HG02759 (cell line): ENCODE results near the gene SNX25.
A peak's percentile ranks its signal among the peaks of the same experiment; 100 is the strongest.
"Not testable (repeated sequence)": the region's sequence is repeated elsewhere in the genome, so short reads cannot be mapped to it uniquely, and the experiment has no call there.

ENCODE experiments used
- ATAC-seq: cut with Tn5 transposase; IDR thresholded peaks from one replicate; pipeline ENCODE4 v1.9.1; 2021; ENCODE audit warnings: mild to moderate bottlenecking, moderate library complexity; ENCODE audit not compliant: unreplicated experiment

SNX25 gene

DNA sequence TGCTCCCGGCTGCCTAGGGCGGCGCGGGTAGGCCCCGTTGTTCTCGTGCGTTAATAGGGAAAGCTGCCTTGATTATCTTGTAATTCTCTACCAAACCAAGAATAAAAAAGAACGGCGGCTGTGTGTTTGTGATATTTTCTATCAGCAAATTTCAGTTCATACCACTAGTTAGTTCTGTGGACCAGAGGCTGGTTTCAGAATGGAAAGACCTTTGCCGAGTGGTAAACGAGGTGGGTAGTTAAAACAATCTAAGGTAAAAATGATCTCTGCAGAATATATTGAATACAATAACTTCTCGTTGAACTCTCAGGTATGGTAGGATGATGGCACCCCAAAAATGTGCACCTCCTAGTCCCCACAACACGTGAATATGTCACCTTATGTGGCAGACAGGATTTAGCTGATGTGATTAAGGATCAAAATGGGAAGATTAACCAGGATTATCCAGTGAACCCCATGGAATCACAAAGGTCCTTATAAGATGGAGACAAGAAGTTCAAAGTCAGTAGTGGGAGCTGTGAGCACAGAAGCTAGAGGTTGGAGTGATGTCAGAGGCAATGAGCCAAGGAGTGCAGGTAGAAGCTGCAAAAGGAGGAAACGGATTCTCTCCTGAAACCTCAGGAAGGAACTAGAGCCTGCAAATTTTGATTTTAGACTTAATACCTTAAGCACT lies 5.0 kb upstream of the SNX25 start:
- ATAC-seq = peak; percentile 1

DNA sequence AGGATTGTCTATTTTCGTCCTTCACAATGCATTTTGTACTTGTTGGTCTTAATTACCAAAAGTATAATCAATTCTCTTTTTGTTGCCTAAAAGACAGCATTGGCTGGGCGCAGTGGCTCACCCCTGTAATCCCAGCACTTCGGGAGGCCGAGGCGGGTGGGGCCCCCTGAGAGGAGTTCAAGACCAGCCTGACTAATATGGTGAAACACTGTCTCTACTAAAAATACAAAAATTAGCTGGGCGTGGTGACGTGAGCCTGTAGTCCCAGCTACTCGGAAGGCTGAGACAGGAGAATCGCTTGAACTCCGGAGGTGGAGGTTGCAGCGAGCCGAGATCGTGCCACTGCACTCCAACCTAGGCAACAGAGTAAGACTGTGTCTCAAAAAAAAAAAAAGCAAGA lies 4.3 kb upstream of the SNX25 start:
- not testable (repeated sequence) for ATAC-seq

DNA sequence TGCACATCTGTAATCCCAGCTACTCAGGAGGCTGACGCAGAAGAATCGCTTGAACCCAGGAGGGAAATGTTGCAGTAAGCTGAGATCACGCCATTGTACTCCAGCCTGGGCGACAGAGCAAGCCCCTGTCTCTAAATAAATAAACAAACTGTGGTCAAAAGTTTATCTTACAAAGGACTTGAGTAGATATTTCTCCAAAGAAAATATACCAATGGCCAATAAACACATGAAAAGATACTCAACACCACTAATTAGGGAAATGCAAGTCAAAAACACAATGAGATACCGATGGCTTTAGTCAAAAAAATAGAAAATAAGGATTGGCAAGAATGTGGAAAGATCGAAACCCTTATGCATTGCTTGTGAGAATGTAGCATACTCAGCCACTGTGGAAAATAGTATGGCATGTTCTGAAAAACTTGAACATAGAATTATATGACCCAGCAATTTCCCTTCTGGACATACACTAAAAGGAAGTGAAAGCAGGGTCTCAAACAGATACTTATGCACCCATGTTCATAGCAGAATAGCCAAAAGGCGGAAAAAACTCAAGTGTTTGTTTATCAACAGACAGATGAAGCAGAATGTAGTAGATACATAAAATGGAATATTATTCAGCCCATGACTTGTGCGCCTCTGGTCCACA lies 3.6 kb upstream of the SNX25 start:
- ATAC-seq = no peak

DNA sequence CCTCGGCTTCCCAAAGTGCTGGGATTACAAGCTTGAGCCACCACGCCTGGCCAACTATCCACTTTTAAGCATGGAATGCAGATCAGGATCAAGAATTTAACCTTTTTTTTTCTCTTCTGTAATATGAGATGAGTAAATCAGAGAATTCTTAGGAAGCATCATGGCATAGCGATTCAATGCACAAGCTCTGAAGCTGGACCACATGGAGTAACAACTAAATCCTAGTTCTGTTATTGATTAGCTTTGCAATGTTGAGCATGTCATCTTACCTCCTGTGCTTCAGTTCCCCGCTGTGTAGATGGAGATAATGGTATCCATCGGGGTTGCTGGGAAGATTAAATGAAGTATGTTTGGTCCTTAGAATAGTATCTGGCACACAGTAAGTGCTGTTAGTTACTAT lies 1.9 kb upstream of the SNX25 start:
- ATAC-seq = no peak

DNA sequence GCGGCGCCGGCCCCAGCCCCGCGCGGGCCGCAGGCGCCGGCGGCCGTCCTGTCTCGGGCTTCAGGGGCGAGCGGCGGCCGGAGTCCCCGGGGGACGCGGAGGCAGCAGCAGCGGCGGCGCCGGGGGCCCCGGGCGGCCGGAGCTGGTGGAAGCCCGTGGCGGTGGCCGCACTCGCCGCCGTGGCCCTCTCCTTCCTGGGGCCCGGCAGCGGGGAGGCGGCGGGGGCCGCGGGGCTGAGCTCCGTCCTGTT lies 379 bp downstream of the SNX25 start:
- peak; percentile 22 for ATAC-seq

DNA sequence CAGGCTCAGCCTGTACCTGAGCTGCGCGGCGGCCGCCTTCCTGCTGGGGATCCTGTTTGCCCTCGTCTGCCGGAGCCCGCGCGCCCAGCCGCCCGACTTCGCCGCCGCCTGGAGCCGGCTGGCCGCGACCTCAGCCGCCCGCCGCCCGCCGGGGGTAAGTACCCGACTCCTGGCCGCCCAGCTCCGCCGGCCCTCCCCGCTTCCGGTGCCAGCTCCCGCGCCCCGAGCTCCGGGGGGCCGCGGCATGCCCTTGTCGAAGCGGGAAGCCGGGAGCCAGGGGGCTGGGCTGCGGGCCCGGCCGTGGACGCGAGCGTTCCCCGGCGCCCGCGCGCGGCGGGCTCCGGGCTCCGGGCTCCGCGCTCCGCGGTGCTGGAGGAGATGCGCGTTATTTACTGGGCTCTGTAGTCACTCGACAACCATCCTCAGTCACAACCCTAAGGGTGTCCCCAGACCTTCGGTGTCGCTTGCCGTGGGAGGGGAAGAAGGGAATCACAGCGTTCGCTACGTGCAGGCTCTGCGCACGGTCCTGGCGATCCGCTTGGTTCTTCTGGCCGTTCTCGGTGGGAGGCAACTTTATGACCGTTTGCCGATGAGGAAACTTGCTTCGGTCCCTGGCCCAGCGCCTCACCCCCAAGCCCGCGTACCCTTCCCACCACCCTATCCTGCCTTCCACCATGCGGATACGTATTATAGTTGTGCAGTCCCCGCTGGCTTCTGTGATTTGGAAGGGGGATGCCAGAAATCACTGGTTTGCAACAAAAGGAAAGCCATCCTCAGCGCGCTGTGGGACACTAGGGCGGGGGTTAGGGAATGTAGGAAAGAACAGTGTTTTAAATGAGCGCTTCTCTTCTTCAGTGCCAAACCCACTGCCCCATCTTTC lies 944 bp downstream of the SNX25 start:
- peak; percentile 20 for ATAC-seq

DNA sequence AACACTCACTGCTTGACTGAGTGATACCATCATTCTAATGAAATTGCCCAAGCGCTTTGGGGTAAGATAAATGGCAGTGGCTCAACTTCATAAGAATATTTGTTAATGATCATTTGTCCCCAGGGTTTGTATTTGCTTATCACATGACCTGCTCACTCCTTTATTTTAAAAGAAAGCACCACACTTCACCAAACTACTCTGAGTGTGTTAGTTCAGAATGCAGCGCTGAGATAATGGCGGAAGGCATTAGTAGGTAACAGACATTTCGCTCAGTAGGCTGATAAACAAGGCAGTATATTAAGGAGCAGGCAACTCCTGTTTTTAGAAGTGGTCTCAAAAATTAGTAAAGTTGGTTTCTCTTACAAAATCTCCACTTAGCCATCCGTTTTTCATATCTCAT lies 1.6 kb downstream of the SNX25 start:
- ATAC-seq = no peak

DNA sequence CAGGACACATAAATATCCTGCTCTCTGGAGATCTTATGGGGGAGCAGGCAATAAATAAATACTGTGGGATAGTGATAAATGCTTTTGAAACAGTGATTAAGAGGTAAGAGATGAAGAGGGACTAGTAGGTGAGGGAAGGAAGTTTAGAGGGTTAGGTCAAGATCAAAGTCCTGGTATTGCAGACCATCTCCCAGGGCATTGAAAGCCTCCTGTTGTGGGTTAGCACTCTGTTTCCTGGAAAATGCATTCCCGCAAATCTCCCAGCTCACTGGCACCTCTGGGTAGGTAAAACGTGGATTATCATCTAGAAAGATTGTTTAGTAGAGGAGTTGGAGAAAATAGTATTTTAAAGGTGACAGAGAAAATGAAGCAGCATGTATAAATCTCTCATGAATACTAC lies 2.2 kb downstream of the SNX25 start:
- ATAC-seq = no peak

DNA sequence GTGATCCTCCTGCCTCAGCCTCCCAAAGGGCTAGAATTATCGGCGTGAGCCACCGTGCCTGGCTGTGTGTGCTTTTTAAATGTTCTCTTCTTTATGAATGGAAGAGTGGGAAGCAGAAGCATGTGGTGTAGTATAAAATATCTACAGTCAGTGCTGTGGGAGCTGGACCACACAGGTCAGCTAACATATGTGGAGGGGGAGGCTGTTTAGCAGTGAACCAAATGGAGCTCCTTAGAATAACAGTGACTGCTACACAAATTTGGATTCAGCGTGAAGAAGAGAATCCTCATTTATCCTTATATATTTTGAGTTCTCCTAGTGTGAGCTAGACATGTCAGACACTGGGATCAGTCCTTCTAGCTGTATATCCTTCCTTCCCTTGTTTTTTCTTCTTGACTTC lies 3.2 kb downstream of the SNX25 start:
- no peak for ATAC-seq

DNA sequence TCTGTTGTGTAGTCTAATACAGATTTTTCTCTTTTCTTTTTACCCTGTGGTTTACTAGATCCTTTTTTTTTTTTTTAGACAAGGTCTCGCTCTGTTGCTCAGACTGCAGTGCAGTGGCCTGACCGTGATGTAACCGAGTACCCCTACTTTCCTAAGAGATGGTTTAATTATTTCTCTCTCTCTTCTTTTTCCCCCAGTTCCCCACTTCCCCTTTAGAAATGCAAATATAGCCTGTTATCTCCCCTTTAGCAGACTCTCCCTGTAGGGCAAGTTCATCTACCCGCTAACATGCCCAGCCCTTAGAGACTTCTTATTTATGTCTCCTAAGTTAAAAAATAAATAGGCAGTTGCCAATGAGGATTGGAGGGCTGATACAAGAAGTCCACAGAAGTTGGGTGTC lies 4.5 kb downstream of the SNX25 start:
- ATAC-seq = peak; percentile 34

DNA sequence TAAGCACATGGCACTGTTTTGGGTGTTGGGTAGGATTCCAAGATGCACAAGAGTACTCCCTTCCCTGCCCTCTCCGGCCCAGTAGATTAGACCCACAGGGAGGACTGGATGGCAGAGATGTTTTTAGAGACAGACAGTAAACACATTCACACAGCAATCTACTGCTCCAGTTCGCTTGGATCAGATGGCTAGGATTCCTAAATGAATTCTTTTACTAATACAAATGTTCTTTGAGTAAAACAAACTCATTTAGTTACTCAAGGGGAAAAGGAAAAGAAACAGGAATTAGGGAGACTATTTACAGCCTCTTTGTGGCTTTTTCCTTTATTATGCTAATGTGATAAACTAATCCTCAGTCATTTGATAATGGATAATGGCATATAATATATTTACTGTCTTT lies 5.9 kb downstream of the SNX25 start:
- no peak for ATAC-seq

DNA sequence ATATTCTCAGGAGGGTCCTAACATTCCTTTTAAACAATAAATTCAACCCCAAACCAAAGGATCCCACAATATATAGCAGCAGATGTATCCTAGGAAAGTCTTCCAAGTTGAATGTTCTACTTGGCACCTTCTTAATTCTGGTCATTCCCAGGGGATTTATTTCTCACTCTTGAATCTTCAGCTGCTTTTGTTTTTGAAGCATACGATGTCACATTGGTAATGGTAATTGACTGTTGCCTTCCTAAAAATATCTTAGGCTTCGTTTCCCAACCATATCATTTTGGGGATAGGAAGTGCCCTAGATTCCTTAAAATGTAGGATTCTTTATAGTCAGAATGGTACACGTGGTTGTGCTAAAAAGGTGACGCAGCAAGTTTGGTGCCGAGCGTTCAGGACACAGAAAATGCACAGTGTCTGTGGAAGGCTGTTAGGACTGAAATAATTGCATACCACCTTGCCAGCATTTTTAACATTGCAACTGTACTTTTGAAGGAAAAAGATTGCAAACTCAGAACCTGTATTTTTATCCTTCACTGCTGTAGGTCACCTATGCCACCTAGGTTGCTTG lies 8.1 kb downstream of the SNX25 start:
- ATAC-seq = no peak

DNA sequence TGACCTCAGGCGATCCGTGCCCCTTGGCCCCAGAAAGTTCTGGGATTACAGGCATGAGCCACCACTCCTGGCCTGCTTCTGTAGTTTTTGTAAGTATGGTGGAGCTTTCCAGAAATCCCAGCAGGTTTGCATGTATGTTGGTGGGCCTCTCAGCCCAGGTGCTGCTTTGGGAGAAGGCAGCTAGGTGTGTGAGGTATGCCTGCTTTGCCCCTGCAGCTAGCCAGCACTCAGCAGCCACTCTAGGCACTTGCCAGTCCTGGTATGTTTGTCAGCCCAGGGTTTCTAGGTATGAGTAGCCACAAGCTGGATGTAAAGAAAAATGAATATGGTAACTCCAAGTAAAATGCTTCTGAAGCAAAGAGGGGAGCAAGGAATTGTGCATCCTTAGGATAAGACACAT lies 8.9 kb downstream of the SNX25 start:
- ATAC-seq = no peak

DNA sequence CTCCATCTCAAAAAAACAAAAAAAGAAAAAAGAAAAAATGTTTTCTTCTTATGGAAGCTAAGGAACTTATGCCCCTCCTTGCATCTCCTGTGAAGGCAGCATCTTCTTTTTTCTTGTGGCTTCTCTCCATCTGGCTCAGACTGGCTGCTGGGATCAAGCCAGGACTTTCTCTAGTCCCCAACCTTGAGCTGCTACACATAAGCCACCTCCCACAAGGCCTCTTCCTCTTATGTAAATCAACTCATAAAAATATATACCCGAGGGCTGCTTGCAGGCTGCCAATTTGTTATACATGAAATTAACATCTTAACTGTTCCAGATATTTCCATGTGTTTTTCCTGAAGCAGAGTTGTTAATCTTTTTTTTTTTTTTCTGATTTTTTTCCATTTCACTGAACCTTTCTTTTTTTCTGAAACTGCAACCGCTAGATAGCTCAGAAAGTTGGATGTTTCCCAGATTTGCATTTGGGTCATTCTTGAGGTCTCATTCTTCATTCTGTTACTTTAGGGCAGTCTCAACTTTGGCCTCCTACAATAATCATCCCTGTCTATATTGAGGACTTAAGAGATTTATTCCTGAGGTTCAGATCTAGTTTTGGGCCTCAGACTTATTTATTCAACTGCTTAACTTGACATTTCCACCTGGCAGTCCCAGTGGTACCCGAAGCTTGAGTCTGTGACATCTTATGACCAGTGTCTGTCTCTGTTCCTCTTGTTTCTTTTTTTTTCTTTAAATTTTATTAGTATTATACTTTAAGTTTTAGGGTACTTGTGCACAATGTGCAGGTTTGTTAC lies 10.3 kb downstream of the SNX25 start:
- ATAC-seq = peak; percentile 83

DNA sequence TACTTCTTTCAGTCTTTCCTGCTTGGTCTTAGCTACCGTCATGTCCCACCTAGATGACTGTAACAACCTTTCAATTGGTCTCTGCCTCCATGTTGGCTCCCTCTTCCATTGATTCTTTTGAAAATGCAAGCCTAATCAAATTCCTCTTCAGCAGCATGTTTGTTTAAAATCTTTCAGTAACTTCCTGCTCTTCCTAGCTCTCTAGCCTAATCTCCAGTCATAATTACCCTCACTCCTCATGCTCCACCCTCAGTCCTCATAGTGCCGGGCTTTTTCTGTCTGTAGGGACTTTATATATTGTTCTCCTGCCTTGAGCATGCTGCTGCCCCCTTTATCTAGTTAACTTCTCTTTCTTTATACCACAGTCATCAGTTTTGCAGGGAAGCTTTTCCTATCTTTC lies 12.1 kb downstream of the SNX25 start:
- ATAC-seq = no peak

DNA sequence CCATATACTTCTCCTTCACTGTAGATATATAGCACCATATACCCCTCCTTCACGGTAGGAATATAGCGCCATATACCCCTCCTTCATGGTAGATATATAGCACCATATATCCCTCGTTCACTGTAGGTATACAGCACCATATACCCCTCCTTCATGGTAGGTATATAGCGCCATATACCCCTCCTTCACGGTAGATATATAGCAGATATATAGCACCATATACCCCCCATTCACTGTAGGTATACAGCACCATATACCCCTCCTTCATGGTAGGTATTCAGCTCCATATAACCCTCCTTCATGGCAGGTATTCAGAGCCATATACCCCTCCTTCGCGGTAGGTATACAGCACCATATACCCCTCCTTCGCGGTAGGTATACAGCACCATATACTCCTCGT lies 12.5 kb downstream of the SNX25 start:
- ATAC-seq = no peak

DNA sequence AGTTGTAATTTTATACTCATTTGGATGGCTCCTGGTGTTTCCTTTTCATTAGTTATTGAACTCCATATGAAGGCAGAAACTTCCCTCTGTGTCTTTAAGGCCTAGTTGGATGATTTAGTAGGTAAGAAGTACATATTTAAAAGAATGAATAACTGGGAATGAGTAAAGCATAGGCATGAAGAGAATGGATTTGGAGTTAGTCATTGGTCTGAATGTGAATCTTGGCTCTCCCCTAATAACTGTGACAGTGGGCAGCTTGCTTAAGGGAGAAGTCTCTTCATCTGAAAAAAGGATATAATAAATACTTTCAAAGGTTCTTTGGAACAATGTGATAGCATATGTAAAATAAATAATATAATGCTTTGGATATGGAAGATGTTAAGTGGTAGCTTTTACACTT lies 13.2 kb downstream of the SNX25 start:
- no peak for ATAC-seq

DNA sequence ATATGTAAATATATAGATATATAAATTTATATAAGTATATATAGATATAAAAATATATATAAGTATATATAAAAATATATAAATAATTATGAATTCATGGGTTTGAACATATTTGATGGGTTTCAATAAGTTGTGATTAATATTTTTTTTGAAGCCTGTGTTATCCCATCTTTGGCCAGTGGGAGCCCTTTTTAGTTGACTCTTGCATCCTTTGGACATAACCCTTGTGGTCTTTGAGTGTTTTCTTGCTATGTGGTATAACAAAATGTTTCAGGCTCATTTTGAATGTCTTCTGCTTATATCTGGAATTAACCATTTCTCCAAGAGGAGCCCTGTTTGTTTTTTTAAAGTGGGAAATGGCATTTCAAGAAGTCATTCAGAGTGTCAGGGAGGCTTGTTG lies 15.2 kb downstream of the SNX25 start:
- no peak for ATAC-seq

DNA sequence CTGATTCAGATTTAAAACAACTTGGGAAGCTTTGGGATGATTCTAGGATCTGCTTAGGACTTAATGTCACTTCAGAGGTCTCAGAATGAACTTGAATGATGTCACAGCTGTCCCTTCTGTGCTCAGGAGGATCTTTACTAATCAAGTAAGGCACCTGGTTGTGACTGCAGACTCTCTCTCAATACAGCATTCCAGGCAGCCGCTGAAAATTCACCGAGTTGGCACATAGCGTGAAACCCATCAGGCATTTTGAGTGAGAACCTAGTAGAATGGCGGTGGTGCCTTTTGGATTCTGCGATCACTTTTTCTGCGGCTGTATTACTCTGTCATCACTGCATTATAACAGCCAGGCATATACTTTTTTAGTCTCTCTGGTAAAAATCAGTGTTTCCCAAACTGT lies 16.5 kb downstream of the SNX25 start:
- no peak for ATAC-seq

DNA sequence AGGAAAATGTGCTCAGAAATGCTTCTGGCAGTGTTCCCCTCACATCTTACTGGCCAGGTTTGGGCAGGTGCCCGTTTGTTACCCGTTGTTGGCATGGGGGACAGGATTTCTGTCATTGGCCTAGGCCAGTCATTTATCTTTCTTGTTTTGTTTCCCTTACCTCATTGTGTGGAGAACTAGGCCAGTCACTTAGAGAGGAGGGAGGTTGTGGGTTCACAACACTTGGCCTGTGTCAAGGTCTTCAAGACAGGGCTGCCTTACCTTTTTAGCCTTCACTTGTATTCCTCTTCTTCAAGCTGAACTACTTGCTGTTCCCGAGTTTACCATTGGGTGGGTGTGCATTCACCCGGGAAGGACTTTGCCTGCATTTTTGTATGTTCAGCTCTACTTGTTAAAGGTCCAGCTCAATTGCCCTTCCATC lies 17.7 kb downstream of the SNX25 start:
- no peak for ATAC-seq

DNA sequence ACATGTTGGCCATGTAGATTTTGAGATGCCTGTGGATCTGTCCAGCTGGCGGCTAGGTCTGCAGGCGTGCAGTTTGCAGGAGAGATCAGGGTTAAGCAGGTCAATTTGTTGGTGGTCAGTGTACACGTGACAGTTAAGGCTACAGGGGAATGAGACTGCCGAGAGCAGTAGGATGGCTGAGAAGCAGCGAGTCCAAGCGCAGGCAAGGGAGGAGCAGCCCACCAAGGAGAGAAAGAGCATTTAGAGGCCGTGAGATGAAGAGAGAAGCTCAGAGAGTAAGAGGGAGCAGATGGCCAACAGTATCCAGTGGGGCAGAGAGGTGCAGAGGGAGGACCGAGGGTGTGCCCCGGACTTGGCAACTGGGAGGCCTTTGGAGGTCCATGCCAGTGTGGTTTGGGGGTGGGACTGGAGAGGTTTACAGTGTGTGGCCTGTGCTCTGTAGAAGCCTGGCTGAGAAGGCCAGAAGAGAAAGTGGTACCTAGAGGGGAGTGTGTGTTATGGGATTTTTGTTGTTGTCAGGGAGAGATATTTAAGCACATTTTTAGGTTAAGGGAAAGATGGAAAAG lies 18.4 kb downstream of the SNX25 start:
- no peak for ATAC-seq
